OCI-LY7 (cell line): Measurements from ENCODE around the gene IGF2.

ENCODE experiments used
- CTCF ChIP-seq: fragments of 200-600 bp; sonication (generic); conservative IDR thresholded peaks from 2 replicates; pipeline ENCODE4 v1.5.1; 2014; ENCODE audit warnings: mild to moderate bottlenecking, antibody characterized with exemption, low read length, moderate library complexity, mixed read lengths
- EZH2phosphoT487 ChIP-seq: fragments of 200-600 bp; sonication (generic); IDR thresholded peaks from 2 replicates; pipeline ENCODE4 v1.6.1; 2018; ENCODE audit warnings: low read depth, borderline replicate concordance, mild to moderate bottlenecking, mixed run types, antibody characterized with exemption, low read length, moderate library complexity, mixed read lengths

- TF ChIP-seq CTCF (no peak), EZH2phosphoT487 (no peak)
Observed at GRCh38 chr11:2147391-2147790, 8.2 kb upstream of the IGF2 start.
